IMR-90 (cell line): Measurements from ENCODE around the gene PTPN22. TPM values are rescaled to one million over a fixed set of nuclear protein-coding genes. Genes with fewer than 3 reads are reported as not detected.

Source experiments
- ATAC-seq: fragments of 200-7000 bp; cut with Tn5 transposase; 2 replicates; pipeline ENCODE4 v1.9.1; 2020; ENCODE audit warnings: low read depth, mild to moderate bottlenecking, moderate library complexity
- BruUV-seq: library from RNA; stranded (reverse); fragments of 400-500 nt; replicated peaks from 2 replicates; lab custom pipeline; 2021; lab: Mats Ljungman, UMichigan
- CTCF ChIA-PET: fragments of 300-600 bp; formaldehyde crosslinking; extraction: SDS; loops from one replicate; lab custom pipeline; 2021; ENCODE audit warnings: antibody characterized with exemption; lab: Yijun Ruan, JAX
- POLR2A ChIA-PET: fragments of 300-600 bp; sonication (Branson Sonifier 250); formaldehyde crosslinking; loops from one replicate; lab custom pipeline; 2022; ENCODE audit warnings: antibody characterized with exemption; ENCODE audit not compliant: unreplicated experiment; lab: Charles Lee
- DNase-seq: peaks from one replicate; pipeline ENCODE4 v3.0.0; 2013
- H2AFZ ChIP-seq: replicated peaks from 2 replicates; pipeline ENCODE3; 2013; ENCODE audit warnings: low read length, mild to moderate bottlenecking; ENCODE audit not compliant: poor library complexity
- H2AK5ac ChIP-seq: 2 replicates; pipeline ENCODE4 v1.6.1; 2013; ENCODE audit warnings: low read depth, low read length, inconsistent platforms
- H2AK9ac ChIP-seq: replicated peaks from 2 replicates; pipeline ENCODE3; 2013; ENCODE audit warnings: mild to moderate bottlenecking, low read depth, low read length, moderate library complexity; ENCODE audit not compliant: poor library complexity
- H2BK120ac ChIP-seq: 2 replicates; pipeline ENCODE4 v1.6.1; 2013; ENCODE audit warnings: low read depth, low read length, inconsistent platforms
- H2BK15ac ChIP-seq: 3 replicates; pipeline ENCODE4 v1.6.1; 2013; ENCODE audit warnings: low read depth, low read length, inconsistent platforms
- H2BK20ac ChIP-seq: 2 replicates; pipeline ENCODE4 v1.6.1; 2013; ENCODE audit warnings: low read depth, mild to moderate bottlenecking, inconsistent platforms, low read length, moderate library complexity
- H2BK5ac ChIP-seq: 2 replicates; pipeline ENCODE4 v1.6.1; 2013; ENCODE audit warnings: mild to moderate bottlenecking, low read depth, low read length, inconsistent platforms; ENCODE audit not compliant: poor library complexity, severe bottlenecking
- H3K14ac ChIP-seq: replicated peaks from 2 replicates; pipeline ENCODE4 v1.6.1; 2013; ENCODE audit warnings: low read depth, low read length, inconsistent platforms
- H3K18ac ChIP-seq: 2 replicates; pipeline ENCODE4 v1.6.1; 2013; ENCODE audit warnings: low read depth, low read length, control low read depth
- H3K23ac ChIP-seq: 2 replicates; pipeline ENCODE4 v1.6.1; 2013; ENCODE audit warnings: low read depth, low read length, inconsistent platforms
- H3K27ac ChIP-seq: 2 replicates; pipeline ENCODE4 v1.5.1; 2013; ENCODE audit warnings: mild to moderate bottlenecking, control low read depth, low read length; ENCODE audit not compliant: insufficient read depth
- H3K27me3 ChIP-seq: 2 replicates; pipeline ENCODE4 v1.6.1; 2013; ENCODE audit warnings: low read length; ENCODE audit not compliant: control insufficient read depth, insufficient read depth
- H3K36me3 ChIP-seq: 2 replicates; pipeline ENCODE4 v1.6.1; 2013; ENCODE audit warnings: low read length, mixed read lengths; ENCODE audit not compliant: control insufficient read depth, insufficient read depth
- H3K4ac ChIP-seq: 2 replicates; pipeline ENCODE4 v1.6.1; 2013; ENCODE audit warnings: low read depth, low read length, inconsistent platforms
- H3K4me1 ChIP-seq: 2 replicates; pipeline ENCODE4 v1.6.1; 2013; ENCODE audit warnings: low read length, mixed read lengths; ENCODE audit not compliant: control insufficient read depth, insufficient read depth
- H3K4me2 ChIP-seq: 2 replicates; pipeline ENCODE4 v1.6.1; 2013; ENCODE audit warnings: low read depth, mild to moderate bottlenecking, control low read depth, low read length, moderate library complexity
- H3K4me3 ChIP-seq: 2 replicates; pipeline ENCODE4 v1.5.1; 2013; ENCODE audit warnings: low read depth, mild to moderate bottlenecking, control low read depth, low read length, moderate library complexity; ENCODE audit not compliant: insufficient read depth
- H3K56ac ChIP-seq: 2 replicates; pipeline ENCODE4 v1.6.1; 2013; ENCODE audit warnings: low read length, inconsistent platforms; ENCODE audit not compliant: insufficient read depth; ENCODE audit errors: extremely low read depth
- H3K79me1 ChIP-seq, 2 experiments: 2 replicates each; pipeline ENCODE4 v1.6.1; 2013; ENCODE audit warnings: low read length in 2 of 2, inconsistent platforms in 1 of 2, low read depth in 1 of 2
- H3K9ac ChIP-seq: 2 replicates; pipeline ENCODE4 v1.6.1; 2013; ENCODE audit warnings: low read depth, low read length, control low read depth
- H3K9me1 ChIP-seq: 2 replicates; pipeline ENCODE4 v1.6.1; 2013; ENCODE audit warnings: low read length, inconsistent platforms; ENCODE audit not compliant: insufficient read depth
- H3K9me3 ChIP-seq: 2 replicates; pipeline ENCODE4 v1.6.1; 2013; ENCODE audit warnings: low read length; ENCODE audit not compliant: control insufficient read depth, insufficient read depth
- H4K20me1 ChIP-seq: 2 replicates; pipeline ENCODE4 v1.6.1; 2013; ENCODE audit warnings: low read length, inconsistent platforms; ENCODE audit not compliant: insufficient read depth
- H4K5ac ChIP-seq: 2 replicates; pipeline ENCODE4 v1.6.1; 2013; ENCODE audit warnings: mild to moderate bottlenecking, low read depth, low read length, control low read depth
- H4K8ac ChIP-seq, 2 experiments: 2 replicates each; pipeline ENCODE4 v1.6.1; 2013; ENCODE audit warnings: low read depth in 2 of 2, low read length in 2 of 2, control low read depth in 1 of 2, inconsistent platforms in 1 of 2
- H4K91ac ChIP-seq: 2 replicates; pipeline ENCODE4 v1.6.1; 2013; ENCODE audit warnings: low read depth, low read length, inconsistent platforms; ENCODE audit not compliant: insufficient read depth
- MAFK ChIP-seq: IDR thresholded peaks from 2 replicates; pipeline ENCODE4 v1.6.1; 2012; ENCODE audit warnings: low read depth, low read length, improper control_type of control experiment
- NFE2L2 ChIP-seq: fragments of 150-350 bp; IDR thresholded peaks from 2 replicates; pipeline ENCODE4 v1.6.1; 2016; ENCODE audit warnings: low read depth, mild to moderate bottlenecking, low read length
- POLR2A ChIP-seq: IDR thresholded peaks from 2 replicates; pipeline ENCODE4 v1.6.1; 2012; ENCODE audit warnings: mild to moderate bottlenecking, low read depth, low read length
- WGBS, 2 experiments: methylation state at CpG; one replicate each; pipeline versions ENCODE4 v1.1.5 to v1.1.7; 2013; ENCODE audit warnings: missing lambda C conversion rate in 2 of 2; ENCODE audit not compliant: insufficient read length in 1 of 2; ENCODE audit errors: extremely low coverage in 2 of 2; 5-methylcytosine and 5-hydroxymethylcytosine counted together
- dilution Hi-C: fragments of 300-500 bp; cut with HindIII; formaldehyde crosslinking; loops from one replicate; pipeline ENCODE4 v1.14.3; 2018; ENCODE audit warnings: low sequenced_read_pairs; ENCODE audit not compliant: unreplicated experiment
- in situ Hi-C: fragments of 300-500 bp; cut with MboI; formaldehyde crosslinking; loops from 3 replicates; pipeline ENCODE4 v1.14.3; 2019; ENCODE audit warnings: low sequenced_read_pairs, inconsistent platforms, mixed read lengths
- intact Hi-C: fragments of 100-400 bp; cut with micrococcal nuclease; formaldehyde crosslinking; loops from 2 replicates; pipeline ENCODE4 v1.10.0; 2022
- polyA plus RNA-seq, 3 experiments: library from polyadenylated mRNA; depleted of rRNA; stranded (reverse); fragments of >200 nt; gene quantifications; 2 replicates each; pipeline ENCODE4 v1.2.3, GENCODE V29; 2012; ENCODE audit warnings: low replicate concordance in 1 of 3
- total RNA-seq: library from RNA; depleted of rRNA; stranded (reverse); fragments of >200 nt; gene quantifications from 2 replicates; pipeline ENCODE4 v1.2.3, GENCODE V29; 2012

Gene PTPN22
- total and polyA plus RNA-seq, 2 of the 4 experiments (the other 2 are of a cell fraction): 0.14 to 0.18 TPM

DNA sequence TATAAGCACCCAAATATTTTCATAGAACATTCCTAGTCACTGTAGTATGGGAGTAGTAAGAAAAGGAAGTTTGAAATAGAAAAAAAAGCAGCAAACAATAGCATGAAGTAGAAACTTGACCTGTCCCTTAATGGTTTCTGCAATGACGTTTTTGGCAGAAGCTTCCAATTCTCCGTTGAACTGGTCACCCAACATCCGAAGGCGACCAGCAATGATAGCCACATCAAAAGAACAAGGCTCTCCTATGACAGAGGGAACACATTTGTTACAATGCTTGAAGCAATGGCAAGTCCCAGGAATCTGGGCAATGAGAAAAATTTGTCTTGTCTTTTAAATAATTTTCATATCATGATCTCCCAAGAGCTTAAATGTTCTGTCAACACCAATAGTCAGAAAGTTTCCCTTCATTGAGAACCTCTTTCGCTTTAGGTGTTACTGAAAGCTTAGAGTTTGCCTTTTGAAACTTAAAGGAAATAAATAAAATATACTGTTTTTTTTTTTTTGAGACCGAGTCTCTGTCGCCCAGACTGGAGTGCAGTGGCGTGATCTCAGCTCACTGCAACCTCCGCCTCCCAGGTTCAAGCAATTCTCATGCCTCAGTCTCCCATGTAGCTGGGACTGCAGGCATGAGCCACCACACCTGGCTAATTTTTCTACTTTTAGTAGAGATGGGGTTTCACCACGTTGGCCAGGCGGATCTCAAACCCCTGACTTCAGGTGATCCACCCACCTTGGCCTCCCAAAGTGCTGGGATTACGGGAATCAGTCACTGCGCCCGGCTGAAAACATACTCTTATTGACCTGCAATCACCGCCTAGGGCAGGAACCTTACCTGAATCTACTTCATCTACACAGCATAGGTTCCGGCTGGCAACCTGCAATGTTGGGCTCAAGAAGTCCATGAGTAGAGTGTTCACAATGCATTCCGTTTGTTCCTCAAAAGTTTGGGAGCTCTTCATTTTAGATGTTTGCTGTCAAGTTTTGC is 15.2 kb upstream of the PTPN22 start (continued):
- TF ChIP-seq MAFK: no peak
- no peak for TF ChIP-seq POLR2A
- no peak for TF ChIP-seq NFE2L2

DNA sequence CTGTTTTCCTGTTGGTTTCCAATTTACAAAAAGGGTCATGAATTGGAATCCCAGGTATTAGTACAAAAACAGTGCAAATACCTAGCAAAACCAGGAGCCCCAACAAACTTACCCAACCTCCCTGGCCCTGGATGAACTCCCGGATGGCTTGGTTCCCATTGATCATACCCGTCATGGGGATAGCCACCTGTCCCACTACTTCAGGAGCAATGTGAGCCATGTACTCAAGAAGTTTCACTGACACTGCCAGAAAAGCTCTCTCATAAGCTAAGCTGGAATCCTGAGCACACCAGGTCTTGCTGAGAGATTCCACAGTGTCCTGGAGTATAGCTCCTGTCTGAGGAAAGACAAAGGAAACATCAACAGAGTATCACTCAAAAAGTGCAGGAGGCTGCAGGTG is 10.1 kb upstream of the PTPN22 start:
- no peaks in the 10 kb centered on the region for H3K27me3 ChIP-seq
- ATAC-seq (no peak), DNase-seq (no peak)
- no peak overlapping the region for H3K27ac ChIP-seq
- no TSS peak for BruUV-seq
- H2BK20ac ChIP-seq: no peak overlapping the region
- no peak overlapping the region for H3K9ac ChIP-seq
- H2AK5ac ChIP-seq: no peak overlapping the region
- no peak overlapping the region for H3K18ac ChIP-seq
- no peak overlapping the region for H3K4ac ChIP-seq
- in situ Hi-C loops (no loop called here), intact Hi-C loops (no loop called here), dilution Hi-C loops (no loop called here)
- H2BK15ac ChIP-seq: no peak overlapping the region
- H3K9me1 ChIP-seq: no peaks in the 10 kb centered on the region; the same call in 1 of the 2 replicates
- no peak overlapping the region for H3K4me2 ChIP-seq
- no peak overlapping the region for H3K56ac ChIP-seq
- H4K91ac ChIP-seq: no peak overlapping the region
- H3K9me3 ChIP-seq: no peaks in the 10 kb centered on the region
- H2AFZ ChIP-seq: no peak overlapping the region
- H3K4me3 ChIP-seq: no peak overlapping the region
- H3K23ac ChIP-seq: no peak overlapping the region
- no peaks in the 10 kb centered on the region for H3K36me3 ChIP-seq
- no peak overlapping the region for H4K8ac ChIP-seq
- no peak overlapping the region for H3K14ac ChIP-seq
- no peaks in the 10 kb centered on the region for H3K79me1 ChIP-seq
- no peak for TF ChIP-seq NFE2L2
- H4K5ac ChIP-seq: no peak overlapping the region
- CTCF ChIA-PET: no interaction called here
- H4K20me1 ChIP-seq: no peaks in the 10 kb centered on the region
- H3K4me1 ChIP-seq: no peaks in the 10 kb centered on the region
- POLR2A ChIA-PET: no interaction called here
- no peak overlapping the region for H2AK9ac ChIP-seq
- no peak overlapping the region for H2BK5ac ChIP-seq
- H2BK120ac ChIP-seq: no peak overlapping the region
- WGBS, 2 experiments: 72% methylated on average over 2 of the region's 2 CpGs; no CpG with 5 or more reads in 1 of the 2 experiments
